HG03025 (cell line): Measurements from ENCODE around the gene GABRA4.

ENCODE experiments used
- ATAC-seq: cut with Tn5 transposase; IDR thresholded peaks from one replicate; pipeline ENCODE4 v1.9.1; 2021; ENCODE audit warnings: mild to moderate bottlenecking, moderate library complexity; ENCODE audit not compliant: unreplicated experiment, low FRiP score

The GABRA4 gene

DNA sequence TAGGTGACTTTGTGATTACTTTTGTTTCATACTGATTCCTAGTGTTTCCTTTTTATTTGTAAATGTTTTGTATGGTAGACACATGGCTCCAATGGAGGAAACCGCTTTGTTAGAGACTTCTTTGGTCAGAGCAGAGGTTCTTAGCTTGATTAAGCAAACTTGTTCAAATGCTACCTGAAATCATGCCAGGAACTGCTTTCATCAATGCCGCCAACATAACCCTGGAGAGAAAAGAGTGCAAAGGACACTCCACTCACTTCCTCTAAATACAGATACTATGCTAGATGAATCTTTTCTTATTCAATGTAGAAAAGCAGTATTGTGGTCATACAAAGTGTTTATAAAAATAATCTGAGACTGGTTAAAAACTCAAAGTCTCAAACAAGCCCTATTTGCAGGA lies 58.7 kb downstream of the GABRA4 start:
- no peak for ATAC-seq

DNA sequence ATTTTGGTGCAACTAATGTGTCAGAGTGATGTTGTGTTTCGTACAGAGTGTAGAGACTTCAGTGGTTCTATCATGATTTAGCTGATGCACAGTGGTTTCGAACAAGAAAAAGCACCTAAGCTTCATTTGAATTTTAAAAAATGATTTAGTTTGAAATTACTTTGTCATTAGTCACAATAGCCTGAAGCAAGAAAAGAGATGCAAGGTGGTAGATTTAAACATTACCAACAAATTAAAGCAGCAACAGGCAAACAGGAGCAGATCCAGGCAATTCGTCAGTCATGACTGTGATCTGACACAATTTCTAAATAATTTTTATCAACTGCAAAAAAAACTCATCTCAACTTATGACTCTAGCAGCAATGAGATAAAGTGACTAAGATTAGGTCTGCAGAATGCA lies 59.7 kb downstream of the GABRA4 start:
- no peak for ATAC-seq

DNA sequence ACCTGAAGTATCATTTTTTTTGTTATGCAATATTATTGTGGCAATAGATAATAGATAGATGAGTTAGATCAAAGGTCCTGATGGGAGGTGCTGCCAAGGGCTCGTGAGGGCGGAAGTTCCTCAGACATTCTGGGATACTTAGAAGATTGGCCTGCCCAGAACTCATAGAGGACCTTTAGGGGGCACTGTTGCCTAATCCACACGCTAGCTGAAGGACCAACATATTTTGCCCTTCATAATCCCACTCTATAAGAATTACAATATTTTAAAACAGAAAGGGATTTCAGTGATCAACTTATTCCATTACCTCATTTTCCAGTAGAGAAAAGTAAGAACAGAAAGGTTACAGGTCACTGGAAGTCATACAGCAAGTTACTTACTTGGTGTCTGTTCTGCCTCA lies 61.4 kb downstream of the GABRA4 start:
- peak; percentile 80 for ATAC-seq

DNA sequence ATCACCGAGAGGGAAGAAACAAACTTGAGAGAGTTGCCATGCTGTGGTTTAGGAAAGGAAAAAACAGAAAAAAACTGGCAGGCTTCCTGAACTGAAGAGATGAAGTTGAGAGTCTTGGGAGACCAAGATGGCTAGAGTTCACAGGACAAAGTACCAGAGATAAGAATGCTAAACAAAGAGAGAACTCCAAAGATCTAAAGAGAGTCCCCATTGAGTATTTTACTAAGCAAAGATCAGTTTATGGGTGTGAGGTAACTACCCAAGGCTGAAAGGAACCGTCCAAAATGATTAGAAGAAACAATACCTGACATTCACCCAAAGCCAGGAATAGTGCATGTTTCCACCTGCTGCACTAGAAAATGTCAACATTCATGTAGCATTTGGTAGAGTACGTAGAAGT lies 62.5 kb downstream of the GABRA4 start:
- ATAC-seq = no peak

DNA sequence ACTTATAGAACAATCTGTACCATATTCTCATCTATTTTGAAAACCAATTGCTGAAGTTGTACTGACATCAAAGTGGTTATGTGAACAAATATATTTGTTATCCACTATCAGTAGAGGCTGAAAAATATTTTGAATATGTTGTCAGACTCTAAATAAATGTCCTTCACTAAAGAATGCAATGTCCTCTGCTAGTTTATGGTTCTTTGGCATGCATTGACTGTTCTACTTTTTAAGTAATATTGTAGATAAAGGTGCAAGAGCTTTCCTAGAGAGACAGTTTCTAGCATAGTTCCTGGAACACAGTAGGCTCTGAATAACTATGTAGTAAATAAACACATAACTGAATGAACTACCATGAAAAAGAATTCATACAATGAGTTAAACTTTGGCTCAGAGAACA lies 66.2 kb downstream of the GABRA4 start:
- no peak for ATAC-seq

DNA sequence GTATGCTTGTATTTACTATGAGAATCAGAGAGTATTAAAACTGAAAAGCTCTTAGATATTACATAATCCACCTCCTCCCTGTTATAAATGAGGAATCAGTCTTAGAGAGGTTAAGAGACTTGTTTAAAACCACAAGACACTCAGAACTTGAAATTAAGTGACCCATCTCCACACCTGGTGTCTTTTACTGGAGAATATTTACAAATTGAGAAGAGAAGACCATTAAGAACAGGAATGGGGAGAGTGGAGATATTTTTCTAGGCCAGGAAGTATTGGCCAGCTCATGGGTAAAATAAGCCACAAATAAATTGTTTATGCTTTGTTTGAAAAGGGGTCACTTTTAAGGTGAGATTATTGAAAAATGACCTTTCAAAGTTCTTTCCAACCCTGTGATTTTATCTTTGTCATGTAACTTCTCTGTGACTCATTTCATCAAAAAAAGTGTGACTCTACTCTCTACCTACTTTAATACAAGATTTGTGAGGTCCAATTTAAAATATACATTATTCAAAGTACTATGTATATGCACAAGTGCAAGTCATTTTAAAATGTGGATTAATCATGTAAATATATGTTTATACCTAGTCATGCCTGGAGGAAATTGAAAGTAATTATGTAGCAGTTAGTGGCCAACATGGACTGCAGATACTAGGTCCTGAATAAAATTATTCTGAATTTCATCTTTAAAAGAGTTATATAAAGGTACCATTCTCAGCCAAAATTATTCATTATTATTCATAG lies 68.4 kb downstream of the GABRA4 start:
- ATAC-seq = no peak

GRCh38 chr4:46922205-46922604 lies 71.2 kb downstream of the GABRA4 start:
- ATAC-seq = no peak

DNA sequence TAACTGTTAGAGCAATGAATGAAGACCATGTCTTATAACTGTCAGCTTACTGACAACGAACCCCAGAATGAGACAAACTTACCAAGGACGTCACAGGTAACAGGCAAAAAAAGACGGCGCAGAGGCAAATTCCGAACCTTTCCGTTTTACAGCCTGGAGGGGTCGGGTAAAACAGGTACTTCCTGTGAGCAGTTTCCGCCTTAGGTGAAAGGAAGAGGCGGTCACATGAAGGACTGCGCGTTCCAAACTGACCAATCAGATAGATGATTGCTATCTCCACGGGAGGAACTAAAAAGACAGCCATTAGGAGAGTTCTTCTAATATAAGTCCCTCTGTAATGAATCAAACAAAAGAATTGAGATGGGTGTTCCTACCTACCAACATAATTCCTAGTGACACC lies 84.3 kb downstream of the GABRA4 start, which contains the start of gene COX7B2:
Gene COX7B2 (minus strand): TSS at position 168 of the 400 bp plus-strand sequence. CDS start 174,053 bp downstream, outside the sequence.
- no peak for ATAC-seq

DNA sequence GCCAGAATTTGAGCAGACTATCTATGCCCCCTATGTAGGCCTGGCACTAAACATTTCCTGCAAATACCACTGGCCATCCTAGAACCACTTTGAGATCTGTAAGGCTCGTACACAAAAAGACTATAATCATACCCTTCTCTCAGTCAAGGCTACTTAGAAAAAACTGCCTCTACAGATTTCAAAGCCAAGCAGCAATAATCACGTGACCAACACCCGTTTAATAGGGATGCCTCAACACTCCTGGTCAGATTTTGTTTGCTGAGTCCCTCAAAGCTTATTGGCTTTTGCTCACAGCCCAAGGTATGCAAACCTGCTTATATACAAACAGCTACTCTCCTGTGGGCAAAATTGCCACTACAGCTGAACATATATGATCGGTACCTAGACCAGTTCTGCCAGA lies 85.2 kb downstream of the GABRA4 start:
- no peak for ATAC-seq

- ATAC-seq = no peak
These were observed 93.3 kb downstream of the GABRA4 start for GRCh38 chr4:46900082-46900481.

GRCh38 chr4:46894826-46895225 lies 98.6 kb downstream of the GABRA4 start:
- ATAC-seq = no peak

DNA sequence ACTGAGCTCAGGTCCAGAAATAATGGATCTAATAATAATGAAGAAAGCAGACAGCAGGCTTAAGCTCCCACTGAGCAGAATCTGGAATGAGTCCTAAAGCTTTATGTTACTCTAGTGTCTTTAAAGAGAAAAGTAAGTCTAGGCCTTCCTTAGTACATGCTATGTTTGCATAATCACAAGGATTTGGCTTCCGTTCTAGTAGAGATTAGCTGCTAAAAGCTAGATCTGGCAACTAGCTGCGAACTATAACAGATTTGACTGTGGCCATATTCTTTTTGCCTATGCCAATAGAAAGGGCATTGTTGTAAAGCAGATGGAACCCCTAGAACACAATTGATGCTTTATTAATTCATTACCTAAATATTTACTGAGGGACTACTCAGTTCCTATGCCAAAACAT lies 103.3 kb downstream of the GABRA4 start:
- no peak for ATAC-seq

GRCh38 chr4:46889410-46889809 lies 104.0 kb downstream of the GABRA4 start:
- ATAC-seq = no peak

- ATAC-seq = no peak
These were observed 106.7 kb downstream of the GABRA4 start for GRCh38 chr4:46886711-46887110.

GRCh38 chr4:46878641-46879040 lies 114.7 kb downstream of the GABRA4 start:
- ATAC-seq = no peak

GRCh38 chr4:46874811-46875210 lies 118.6 kb downstream of the GABRA4 start:
- ATAC-seq = no peak

DNA sequence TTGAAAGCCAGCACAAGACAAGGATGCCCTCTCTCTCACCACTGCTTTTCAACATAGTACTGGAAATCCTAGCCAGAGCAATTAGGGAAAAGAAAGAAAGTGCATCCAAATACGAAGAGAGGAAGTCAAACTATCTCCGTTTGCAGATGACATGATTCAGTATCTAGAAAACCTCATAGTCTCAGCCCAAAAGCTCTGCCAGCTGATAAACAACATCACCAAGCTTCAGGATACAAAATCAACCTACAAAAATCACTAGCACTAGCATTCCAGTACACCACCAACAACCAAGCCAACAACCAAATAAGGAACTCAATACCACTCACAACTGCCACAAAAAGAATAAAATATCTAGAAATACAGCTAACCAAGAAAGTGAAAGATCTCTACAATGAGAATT lies 123.0 kb downstream of the GABRA4 start:
- ATAC-seq = no peak
